Measurements from ENCODE around the gene TREML1.

- TF ChIP-seq POLR2AphosphoS5 (IDR thresholded peaks at IDR 0.05; ENCODE audit: low read depth) = no peak
- no peak for TF ChIP-seq EZH2phosphoT487 (IDR thresholded peaks at IDR 0.05; ENCODE audit: unreplicated experiment)
These were observed 8.7 kb upstream of the TREML1 start, which contains the start of gene TREM2 for GRCh38 chr6:41162687-41163418.

All from GM23338 (cell line).